Muscle of back (tissue), 13 donors: Measurements from ENCODE around the gene FBXL16. TPM values are rescaled to one million over a fixed set of nuclear protein-coding genes. Genes with fewer than 3 reads are reported as not detected.
"Not testable (repeated sequence)": the region's sequence is repeated elsewhere in the genome, so short reads cannot be mapped to it uniquely, and the experiment has no call there.

Experiments used
- DNase-seq, 3 donors: peaks; one replicate each; pipeline versions ENCODE4 v3.0.0 to v3.0.0-alpha.2; 2013
- long read RNA-seq, 9 donors: transcript quantifications; one replicate each; lab custom pipeline, GENCODE V29; 2026
- polyA plus RNA-seq, 10 donors: library from polyadenylated mRNA; unstranded; fragments of 120-200 nt; gene quantifications; one replicate each; pipeline ENCODE4 v1.2.1, GENCODE V29; 2013; ENCODE audit not compliant: insufficient read length in 10 of 10

Gene FBXL16, protein sequence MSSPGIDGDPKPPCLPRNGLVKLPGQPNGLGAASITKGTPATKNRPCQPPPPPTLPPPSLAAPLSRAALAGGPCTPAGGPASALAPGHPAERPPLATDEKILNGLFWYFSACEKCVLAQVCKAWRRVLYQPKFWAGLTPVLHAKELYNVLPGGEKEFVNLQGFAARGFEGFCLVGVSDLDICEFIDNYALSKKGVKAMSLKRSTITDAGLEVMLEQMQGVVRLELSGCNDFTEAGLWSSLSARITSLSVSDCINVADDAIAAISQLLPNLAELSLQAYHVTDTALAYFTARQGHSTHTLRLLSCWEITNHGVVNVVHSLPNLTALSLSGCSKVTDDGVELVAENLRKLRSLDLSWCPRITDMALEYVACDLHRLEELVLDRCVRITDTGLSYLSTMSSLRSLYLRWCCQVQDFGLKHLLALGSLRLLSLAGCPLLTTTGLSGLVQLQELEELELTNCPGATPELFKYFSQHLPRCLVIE
- polyA plus RNA-seq = 1 to 10 TPM in 2 of 10 donors, under 1 TPM in 8; 0.22 to 1.1 (median 0.44) TPM
- long read RNA-seq, donor 1 = 0 reads
- long read RNA-seq, donor 2 = 0 reads
- long read RNA-seq, donor 3 = 0 reads
- long read RNA-seq, donor 4, partial matches to known transcripts = 80 of 87 reads
- long read RNA-seq, donor 4, other reads (novel, unspliced or antisense) = 7 of 87 reads
- long read RNA-seq, donor 5 = 0 reads
- long read RNA-seq, donor 6 = 0 reads
- long read RNA-seq, donor 7, partial matches to known transcripts = 0 of 13 reads
- long read RNA-seq, donor 7, other reads (novel, unspliced or antisense) = 13 of 13 reads
- long read RNA-seq, donor 8 = 0 reads
- long read RNA-seq, donor 9 = 0 reads

DNA sequence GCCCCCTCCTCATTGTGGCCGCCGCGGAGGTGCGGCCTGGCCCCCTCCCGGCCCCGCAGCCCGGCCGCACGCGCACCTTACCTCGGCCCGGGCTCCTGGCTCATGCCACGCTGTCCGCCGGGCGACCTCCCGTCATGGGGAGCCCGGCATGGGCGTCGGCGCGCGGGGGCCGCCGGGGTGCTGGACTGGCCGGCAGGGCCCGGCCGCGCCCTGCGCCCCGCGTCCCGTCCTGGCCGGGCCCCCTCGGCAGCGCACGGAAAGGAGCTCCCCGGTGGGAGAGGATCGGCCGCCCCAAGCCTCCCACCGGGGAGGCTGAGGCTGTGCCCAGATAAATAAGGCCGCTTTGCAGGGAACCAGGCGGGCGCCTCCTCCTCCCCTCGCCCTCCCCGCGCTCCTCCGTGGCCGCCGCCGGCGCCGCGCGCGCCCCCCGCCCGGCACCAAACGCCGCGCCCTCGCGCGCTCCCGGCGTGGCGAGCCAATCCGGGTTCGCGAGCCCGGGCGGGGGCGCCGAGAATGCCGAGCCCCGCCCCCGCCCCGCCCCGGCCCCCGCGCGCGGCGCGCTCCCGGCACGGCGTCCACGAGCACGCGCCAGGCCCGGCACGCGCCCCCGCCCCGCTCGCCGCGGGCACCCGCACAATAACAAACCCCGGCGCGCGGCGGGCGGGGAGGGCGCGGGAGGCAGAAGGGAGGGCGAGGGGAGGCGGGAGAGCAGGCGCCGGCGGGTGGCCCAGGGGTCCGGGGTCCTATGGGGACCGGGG is at the start of gene FBXL16:
Gene FBXL16, minus strand, starts transcription at position 371 of the 758 bp plus-strand sequence. CDS start 8,396 bp downstream, outside the sequence.
- DNase-seq = no peak

- DNase-seq = no peak
Measured at GRCh38 chr16:754656-755055, 49.1 kb upstream of the FBXL16 start.

DNA sequence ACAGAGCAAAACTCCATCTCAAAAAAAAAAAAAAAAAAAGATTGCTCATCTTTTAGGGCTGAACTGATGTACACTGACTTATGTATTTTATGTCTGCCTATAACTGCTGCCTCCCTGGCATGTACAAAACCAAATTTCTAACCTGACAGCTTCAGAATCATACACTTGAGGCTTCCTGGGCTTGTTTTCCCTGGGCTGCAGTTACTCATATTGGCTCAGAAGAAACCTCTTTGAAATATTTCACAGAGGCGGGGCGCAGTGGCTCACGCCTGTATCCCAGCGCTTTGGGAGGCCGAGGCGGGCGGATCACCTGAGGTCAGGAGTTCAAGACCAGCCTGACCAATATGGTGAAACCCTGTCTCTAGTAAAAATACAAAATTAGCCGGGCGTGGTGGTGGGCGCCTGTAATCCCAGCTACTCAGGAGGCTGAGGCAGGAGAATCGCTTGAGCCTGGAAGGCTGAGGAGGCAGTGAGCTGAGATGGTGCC is 48.6 kb upstream of the FBXL16 start:
- DNase-seq = not testable (repeated sequence)

DNA sequence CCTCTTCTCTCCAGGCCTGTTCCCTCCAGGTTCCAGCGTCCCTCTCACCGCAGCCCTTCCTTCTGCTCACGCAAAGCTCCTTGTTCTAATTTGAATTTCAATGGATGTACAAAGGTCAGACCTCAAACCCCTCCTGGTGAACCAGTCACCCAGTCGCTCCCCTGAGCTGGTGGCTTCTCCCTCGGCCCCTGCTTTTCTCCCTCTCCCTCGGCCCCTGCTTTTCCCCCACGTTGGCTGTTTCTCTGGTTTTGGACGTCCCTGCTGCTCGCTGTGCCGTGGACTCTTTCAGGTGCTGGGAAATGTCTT is 46.4 kb upstream of the FBXL16 start:
- DNase-seq = no peak

- no peak for DNase-seq
Measured at GRCh38 chr16:751152-752006, 45.8 kb upstream of the FBXL16 start.

DNA sequence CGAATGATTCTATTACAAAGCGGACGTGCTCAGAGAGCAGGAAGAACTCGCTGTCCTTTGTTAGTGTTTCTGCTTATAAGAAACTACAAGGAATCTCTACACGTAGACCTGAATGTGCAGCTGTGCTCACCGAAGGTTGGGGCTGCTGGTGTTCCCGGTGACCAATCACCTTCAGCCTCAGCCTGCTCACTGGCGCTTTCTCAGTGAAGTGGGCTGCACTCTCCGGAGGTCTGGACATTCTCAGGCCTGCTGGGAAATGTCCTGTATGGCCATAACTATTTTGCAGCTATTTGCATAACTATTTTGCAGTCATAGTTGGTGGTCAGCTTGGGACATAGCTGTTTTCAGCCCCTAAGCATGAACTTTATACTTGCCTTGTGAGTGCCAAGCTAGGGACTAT is 44.9 kb upstream of the FBXL16 start:
- no peak for DNase-seq

DNA sequence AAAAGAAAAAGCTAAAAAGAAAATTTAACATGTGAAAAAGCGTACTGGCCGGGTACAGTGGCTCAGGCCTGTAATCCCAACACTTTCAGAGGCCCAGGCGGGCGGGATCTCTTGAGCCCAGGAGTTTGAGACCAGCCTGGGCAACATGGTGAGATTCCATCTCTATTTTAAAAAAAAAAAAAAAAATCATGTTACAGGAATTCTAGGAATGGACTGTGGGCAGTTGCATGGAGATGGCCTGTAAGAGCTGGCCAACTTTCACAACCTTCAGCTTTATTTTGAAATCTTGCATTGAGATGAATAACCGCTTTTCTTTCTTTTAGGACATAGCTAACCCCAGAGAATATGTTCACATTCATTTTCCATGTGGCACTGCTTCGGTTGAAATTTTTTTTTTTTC is 43.4 kb upstream of the FBXL16 start:
- no peak for DNase-seq

DNA sequence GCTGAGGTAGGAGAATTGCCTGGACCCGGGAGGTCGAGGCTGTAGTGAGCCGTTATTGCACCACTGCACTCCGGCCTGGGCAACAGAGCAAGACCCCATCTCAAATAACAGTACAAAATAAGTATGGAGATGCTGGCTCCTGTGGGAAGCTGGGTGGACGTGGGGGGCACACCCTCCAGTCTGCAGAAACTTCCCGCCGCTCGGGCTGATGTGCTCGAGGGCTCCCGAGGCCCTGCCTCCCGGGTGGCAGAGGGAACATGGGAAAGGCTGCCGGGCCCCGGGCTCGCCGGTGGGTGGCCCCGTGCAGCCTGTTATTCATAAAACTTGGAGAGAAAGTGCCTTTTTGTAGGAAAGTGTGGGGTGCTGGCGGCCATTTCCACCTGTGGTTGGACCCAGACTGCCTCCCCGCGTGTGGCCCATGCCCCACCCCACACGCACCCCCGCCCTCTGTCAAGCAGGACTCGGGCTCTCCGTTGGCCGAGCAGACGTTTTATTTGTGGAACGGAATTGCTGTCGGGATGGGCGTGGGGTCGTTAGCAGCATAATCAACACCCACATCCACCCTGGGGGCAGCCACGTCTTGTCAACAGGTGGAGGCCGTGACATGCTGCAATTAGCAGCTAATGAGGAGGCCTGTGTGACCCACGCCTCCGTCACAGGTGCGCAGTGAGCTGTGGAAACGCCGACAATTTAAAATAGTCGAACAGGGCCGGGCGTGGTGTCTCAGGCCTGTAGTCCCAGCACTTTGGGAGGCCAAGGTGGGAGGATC is 42.6 kb upstream of the FBXL16 start:
- no peak for DNase-seq

DNA sequence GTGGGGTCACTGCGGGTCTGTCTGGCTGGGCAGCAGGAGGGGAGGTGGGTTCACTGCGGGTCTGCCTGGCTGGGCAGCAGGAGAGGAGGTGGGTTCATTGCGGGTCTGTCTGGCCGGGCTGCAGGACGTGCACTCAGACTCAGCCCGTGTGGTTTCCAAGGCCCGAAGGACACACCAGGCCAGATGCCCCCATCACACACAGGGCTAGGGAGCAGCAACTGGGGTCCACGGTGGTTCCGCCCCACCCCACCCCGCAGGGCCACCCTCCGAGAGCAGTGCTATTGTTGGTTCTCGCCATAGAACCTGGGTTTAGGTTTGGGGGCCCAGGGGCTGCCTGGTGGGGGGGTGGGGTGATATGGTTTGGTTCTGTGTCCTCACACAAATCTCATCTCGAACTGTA is 41.0 kb upstream of the FBXL16 start:
- no peak for DNase-seq

GRCh38 chr16:745739-746138 is 40.1 kb upstream of the FBXL16 start:
- DNase-seq = no peak

GRCh38 chr16:743794-744500 is 38.3 kb upstream of the FBXL16 start:
- no peak for DNase-seq

DNA sequence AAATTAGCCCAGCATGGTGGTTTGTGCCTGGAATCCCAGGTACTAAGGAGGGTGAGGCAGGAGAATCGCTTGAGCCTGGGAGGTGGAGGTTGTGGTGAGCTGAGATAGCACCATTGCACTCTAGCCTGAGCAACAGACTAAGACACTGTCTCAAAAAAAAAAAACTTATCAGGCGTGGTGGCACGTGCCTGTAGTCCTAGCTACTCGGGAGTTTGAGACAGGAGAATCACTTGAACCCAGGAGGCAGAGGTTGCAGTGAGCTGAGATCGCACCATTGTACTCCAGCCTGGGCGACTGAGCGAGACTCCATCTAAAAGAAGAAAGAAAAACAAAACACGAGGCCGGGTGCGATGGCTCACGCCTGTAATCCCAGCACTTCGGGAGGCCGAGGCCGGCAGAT is 37.3 kb upstream of the FBXL16 start:
- DNase-seq = not testable (repeated sequence)

DNA sequence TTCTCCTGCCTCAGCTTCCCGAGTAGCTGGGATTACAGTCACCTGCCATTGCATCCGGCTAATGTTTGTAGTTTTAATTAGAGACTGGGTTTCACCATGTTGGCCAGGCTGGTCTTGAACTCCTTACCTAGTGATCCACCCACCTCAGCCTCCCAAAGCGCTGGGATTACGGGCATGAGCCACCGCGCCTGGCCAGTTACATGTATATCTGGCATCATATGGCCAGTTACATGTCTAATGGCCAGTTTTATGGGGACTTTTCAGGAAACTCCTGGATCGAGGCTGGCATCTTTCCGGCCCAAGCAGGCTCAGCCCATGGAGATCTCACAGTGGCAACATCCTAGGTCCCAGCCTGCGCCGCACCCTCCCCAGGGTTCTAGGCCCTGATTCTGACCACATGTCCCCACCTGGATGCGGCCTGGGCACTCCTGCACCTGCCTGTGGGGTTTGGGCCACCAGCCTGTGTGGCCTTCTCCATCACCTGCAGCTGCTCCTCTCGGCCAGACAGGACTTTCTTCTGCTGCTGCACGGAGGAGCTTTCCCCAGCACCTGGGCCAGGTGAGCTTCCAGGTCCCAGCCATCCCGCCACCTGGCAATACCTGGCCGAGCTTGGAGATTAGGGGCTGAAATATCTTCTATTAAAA is 36.5 kb upstream of the FBXL16 start:
- no peak for DNase-seq

DNA sequence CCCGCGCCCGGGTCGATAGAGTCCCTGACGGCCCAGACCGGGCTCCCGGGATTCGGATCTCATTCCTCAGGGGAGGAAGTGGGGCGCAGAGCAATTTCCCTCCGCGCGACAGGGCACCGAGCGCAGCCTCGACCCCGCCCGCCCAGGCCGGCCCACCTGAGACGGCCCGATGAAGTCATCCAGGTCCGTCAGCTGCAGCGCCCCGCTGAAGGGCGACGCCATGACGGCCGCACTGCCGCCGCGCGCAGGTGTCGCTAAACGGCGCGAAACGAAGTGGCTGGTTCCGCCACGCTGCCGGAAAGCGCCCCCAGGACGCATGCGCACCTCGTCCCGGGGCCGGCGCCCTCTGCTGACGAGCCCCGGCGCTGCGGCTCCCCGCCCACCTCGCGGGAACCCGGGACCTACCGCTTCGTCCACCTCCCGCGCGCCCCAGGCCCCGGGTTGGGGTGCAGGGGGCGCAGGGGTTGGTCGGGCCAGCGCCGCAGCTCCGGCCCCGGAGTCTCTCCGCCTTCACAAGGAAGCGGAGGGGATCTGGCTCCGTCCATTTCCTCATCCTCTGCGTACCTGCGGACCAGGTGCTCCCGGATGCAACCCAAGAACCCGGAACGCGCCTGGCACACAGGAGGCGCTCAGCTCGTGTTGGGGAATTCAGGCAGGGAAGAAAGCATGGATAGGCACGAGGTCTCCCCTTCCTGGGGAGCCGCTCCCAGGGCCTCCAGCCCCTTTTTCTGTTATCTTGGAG is 35.3 kb upstream of the FBXL16 start, which contains the start of gene CIAO3:
Gene CIAO3, minus strand, starts transcription at position 234 of the 742 bp plus-strand sequence. Its CDS starts 12 bp downstream, at position 222.
- DNase-seq = peak; percentile 86 to 95 (median 92)

DNA sequence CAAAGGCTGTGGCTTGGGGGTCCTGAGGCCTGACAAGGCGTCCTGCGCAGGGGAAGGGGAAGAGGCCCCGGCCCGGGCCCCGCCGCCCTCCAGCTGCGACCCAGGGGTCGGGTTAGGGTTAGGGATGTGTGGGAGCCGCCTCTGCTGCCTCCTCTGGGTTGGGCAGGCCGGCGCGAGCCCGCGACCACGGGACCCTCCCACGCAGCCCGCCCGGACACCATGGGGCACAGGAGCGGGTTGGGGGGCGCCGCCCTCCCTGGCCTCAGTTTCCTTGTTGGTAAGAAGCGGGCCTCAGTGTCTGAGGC is 34.8 kb upstream of the FBXL16 start:
- DNase-seq = no peak

- DNase-seq = no peak
Measured at GRCh38 chr16:739560-740458, 34.2 kb upstream of the FBXL16 start.

DNA sequence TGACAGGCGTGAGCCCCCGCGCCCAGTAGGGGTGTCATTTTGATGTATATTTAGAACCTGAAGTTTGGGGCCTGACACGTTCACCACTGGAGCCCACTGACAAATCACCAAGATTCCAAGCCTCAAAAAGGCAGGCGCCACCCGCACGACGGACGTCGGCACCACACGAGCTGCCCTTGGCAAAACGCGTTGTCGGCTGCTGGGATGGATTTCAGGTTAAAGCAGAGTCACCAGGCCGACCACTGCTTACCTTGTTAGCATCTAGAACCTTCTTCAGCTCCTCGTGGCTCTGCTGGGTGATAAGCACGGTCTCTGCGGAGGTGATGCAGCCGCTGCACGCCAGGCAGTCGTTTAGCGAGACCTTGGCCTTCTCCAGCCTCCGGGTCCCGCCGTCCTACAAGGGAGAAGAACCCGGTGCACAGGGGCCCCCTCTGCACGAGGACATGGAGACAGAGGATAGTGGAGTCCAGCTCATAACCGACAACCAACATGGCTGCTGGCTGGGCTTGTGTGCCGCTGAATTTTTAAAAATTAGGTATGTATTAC is 31.4 kb upstream of the FBXL16 start:
- no peak for DNase-seq
